Jurkat, Clone E6-1 (cell line): Measurements from ENCODE around the gene IKZF2.

ENCODE experiments used
- DNase-seq: peaks from one replicate; pipeline ENCODE4 v3.0.0-alpha.2; 2011; ENCODE audit warnings: low read depth, low spot score
- H3K4me3 ChIP-seq: 2 replicates; pipeline ENCODE4 v1.5.1; 2011; ENCODE audit warnings: mild to moderate bottlenecking, low read length, control low read depth, moderate library complexity

Gene IKZF2

DNA sequence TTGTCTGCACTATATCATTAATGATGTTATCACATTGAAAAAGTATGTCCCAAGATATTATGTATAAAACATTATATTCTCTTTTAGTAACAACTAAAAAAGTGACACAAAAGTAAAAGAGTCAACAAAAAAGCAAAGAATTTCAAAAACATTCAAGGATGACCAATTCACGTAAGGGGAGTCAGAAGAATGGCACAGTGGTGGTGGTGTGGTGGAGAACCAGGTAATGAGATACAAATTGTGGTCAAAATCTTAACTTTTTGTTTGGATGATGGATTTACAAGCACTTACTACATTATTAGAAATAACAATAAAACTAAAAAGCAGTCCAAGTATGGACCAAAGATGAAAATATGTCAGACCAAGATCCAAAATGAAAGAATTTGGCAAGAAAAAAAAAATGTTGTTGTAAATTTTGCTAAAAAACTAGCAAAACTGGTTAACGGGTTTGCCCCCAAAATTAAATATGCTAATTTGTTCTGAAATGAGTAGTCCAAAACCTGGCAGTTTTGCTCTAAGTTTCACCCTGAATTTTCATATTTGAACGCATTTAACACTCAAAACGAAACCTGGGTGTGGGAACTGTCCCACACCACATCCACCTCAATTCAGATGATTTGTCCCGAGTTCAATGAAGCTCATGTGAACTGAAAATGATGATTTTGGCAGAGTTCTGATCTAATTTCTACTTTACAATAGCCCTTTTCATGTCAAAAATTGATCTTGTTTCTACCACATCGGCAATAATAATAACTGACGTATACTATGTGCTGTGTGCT, 135.8 kb downstream of the IKZF2 start:
- no peak for DNase-seq
- no peak overlapping the region for H3K4me3 ChIP-seq

DNA sequence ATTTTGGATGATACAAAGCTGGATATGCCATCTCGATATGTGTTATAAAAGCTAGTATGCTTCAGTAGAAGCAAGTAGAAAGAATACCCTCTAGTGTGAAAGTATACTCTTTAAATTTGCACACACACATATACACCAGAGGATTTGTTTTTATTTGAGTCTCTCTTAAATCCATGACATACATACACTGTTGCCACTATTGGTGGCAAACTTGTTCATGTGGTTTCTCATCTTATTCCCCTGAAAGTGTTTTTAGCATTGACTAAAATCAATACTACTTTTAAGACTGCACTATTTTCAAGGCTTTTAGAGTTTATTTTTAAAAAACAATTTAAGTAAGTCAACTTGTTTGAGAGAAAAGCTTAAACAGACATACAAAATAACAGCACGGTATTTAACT, 137.4 kb downstream of the IKZF2 start:
- no peak for DNase-seq
- no peak overlapping the region for H3K4me3 ChIP-seq

DNA sequence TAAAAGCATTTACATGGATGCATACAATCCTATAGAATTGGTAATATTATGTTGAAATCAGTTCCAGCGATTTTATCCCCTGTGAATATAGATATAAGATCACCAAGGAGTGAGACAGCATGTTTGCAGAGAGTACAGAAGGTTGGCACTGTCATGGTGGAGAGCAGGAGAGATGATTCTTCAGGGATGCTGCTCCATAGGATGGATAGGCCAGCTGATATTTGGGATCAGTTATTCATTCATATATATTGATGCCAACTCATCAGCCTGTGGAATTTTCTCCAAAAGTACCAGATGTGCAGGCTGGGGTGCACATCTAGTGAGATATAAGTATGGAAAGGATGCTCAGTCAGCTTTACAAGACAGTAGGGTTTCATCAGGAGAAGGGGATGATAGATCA, 139.9 kb downstream of the IKZF2 start:
- no peak for DNase-seq
- H3K4me3 ChIP-seq, result no peak overlapping the region

DNA sequence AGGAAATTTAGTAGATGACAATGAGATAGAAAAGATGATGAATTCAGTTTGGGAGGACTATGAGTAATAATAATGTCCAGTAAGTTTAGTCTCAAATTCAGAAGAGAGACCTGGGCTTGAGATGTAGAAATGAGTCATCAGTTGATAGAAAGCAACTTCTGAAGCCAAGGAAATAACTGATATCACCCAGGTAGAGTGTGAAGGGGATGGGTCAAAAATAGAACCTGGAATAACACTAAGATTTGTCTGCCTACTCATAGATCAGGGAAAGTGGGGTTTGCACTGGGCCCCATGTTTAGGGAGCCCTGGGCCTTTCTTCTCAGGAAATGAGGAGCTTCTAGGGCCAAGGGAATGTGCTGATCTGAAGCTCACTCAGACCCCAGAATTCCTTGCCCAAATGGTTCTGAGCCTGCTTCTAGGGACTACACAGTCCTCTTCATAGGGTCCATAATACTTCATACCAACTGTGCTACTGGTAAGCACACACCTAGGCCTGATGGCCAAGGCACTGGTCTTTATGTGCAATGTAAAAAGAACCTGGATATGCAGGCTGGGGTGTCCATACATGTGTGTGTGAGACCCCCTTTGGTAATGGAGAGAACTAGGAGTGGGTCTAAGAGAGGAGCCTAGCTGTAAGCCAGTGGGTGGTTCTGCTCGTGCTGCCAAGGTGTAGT, 141.2 kb downstream of the IKZF2 start:
- DNase-seq, result no peak
- no peak overlapping the region for H3K4me3 ChIP-seq

GRCh38 chr2:213007290-213007838, 144.0 kb downstream of the IKZF2 start:
- no peak for DNase-seq
- H3K4me3 ChIP-seq, result no peak overlapping the region

- no peak overlapping the region for H3K4me3 ChIP-seq
- DNase-seq, result no peak
Measured at GRCh38 chr2:213004197-213004821, 147.1 kb downstream of the IKZF2 start.

GRCh38 chr2:213002383-213002782, 149.0 kb downstream of the IKZF2 start:
- DNase-seq, result no peak
- H3K4me3 ChIP-seq, result no peak overlapping the region

DNA sequence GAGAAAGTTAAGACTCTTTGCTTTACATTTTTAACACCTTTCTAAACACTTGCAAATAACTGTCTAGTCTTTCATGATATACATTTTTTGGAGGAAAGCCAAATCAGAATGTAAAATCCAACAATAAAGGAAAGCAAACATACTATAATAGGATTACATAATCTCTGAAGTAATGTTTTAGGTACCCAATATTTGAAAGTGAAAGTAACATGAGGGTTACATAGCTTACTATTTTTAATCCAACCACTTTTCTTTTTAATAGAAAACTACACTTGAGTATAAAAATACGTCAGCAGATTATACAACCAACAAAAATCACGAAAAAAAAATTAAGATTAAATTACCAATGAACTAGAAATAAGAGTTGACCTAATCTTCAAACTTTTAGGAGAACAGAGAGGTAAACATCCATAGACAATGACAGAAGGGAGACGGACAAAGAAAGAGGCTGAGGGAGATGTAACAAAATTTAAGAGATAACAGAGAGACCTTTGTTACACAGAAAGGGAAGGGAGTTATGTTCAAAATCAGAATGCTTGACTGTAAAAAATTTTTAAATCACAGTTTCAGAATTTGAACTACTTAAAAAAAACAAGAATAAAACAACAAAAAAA, 150.0 kb downstream of the IKZF2 start:
- no peak overlapping the region for H3K4me3 ChIP-seq
- DNase-seq, result no peak

DNA sequence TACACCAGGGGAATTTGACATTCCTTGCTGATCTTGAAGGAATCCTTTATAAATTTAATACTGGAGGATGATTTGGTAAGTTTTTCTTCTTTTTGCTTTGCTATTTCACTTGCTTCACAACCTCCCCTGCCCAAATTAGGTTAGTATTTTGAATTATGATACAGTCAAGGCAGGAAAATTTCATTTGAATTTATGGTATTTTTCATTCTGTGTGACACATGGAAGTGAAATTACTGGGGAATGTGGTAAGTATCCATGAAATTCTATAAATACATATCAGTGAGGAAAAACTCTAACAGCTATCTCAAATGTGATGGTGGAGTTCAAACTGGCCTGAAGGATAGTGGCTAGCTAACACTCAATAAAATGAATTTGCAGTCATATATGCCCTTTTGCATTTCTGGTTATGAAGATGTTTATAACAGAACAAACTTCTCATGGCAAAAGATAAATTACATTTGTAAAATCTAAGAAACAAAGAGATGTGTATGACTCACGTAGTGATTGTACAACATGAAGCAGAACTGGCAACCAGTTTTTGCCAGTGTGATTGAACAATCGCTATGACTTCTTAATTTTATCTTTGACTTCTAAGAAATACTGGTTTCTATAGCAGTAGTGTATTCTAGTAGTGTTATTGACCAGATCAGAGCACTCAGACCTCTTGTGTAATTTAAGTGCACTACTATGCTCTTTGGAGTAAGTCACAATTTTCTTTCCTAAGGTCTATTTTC, 152.6 kb downstream of the IKZF2 start:
- DNase-seq, result no peak
- no peak overlapping the region for H3K4me3 ChIP-seq

- H3K4me3 ChIP-seq, result no peak overlapping the region
- no peak for DNase-seq
Measured at GRCh38 chr2:212997526-212998020, 153.8 kb downstream of the IKZF2 start.

DNA sequence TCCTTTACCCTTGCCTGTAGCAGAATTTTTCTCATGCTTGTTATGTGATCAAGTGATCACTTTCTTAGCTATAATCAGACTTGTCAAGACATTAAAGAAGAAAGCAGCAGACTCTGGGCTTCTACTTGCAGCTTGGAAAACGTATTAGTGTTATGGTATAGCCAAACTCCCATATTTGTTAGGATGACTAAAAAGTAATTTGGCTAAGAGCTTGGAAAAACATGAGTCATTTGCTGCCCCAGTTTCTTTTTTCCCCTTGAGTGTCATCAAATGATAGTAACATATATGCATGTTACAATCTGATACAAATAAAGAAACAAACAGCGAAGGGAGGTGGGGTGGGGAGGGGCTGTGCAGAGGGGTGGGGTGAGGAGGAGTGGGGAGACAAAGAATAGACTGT, 155.5 kb downstream of the IKZF2 start:
- DNase-seq, result no peak
- H3K4me3 ChIP-seq, result no peak overlapping the region

DNA sequence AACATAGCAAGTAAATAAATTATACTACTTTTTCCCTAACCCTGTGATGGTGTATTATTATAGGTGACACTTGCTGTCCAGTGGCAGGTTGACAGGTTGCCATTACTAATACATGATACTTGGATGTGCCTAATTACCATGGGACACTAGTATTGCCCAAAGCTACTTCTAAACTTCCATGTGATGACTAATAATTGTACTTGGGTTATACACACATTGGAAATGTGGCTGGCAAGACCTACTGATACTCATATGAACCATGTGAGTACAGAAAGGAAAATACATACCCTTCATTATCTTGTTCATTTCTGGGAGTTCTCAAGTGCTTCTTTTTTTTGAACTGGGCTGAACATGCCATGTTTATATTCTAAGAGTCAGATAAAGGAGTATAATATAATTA, 156.4 kb downstream of the IKZF2 start:
- DNase-seq, result no peak
- no peak overlapping the region for H3K4me3 ChIP-seq

DNA sequence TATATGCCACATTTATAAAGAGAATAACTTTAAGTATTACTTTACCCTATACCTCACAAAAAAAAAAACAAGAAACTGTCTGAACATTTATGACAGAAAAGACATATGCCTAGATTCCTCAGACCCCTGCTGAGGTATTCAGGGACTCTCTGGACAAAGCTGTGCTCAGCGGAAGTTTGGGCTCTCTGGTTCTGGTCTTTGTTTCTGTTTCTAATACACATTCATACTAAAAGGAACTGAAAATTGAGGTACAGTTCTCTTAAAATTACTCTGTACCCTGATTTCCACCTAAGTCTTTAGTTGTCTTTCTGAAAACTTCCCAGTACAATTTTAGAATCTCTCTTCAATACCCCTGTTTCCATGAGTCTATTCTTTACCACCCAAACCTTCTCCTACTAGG, 160.3 kb downstream of the IKZF2 start:
- DNase-seq, result no peak
- no peak overlapping the region for H3K4me3 ChIP-seq

- DNase-seq, result no peak
Measured at GRCh38 chr2:212990697-212991096, 160.7 kb downstream of the IKZF2 start.

DNA sequence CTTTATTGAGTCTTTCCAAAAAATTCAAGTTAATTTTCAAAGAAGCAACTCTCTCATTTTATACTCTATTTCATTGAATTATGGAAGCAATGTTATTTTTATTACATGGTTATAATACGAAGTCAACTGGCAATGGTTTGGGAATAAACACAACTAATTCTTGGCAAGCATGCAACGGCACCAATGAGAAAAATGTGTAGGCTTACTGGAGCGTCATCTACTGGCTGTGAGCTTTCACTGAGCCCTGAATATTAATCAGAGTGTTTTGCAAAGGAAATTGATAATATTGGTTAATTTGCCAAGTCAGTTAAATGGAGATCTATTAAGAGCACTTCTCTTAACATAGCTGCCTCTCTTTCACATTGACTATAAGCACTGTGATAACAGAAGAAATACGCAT, 163.9 kb downstream of the IKZF2 start:
- no peak for DNase-seq
- no peak overlapping the region for H3K4me3 ChIP-seq

More at GRCh38 chr2:212990697-212991096, 160.7 kb downstream of the IKZF2 start:
- H3K4me3 ChIP-seq, result no peak overlapping the region

- DNase-seq, result no peak
- no peak overlapping the region for H3K4me3 ChIP-seq
Measured at GRCh38 chr2:212984129-212984528, 167.3 kb downstream of the IKZF2 start.

DNA sequence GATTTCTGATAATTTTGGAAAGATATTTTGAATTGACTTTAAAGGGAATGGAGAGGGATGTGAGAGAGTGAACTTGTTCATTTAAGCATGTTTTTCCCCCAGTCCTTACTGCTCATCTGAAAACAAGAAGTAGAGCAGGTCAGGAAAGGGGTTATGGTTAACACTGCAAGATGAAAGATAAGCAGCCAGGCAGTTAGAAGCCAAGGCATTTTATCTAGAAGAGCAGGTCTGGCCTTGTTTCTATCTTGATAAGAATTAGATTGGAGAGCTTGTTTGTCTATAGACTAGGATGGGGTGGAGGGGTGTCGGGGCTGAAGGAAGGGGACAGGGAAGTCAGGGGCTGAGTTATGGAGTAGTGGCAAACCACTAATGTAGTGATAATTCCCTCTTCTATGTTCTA, 171.6 kb downstream of the IKZF2 start:
- no peak overlapping the region for H3K4me3 ChIP-seq
- peak; percentile 94 for DNase-seq

DNA sequence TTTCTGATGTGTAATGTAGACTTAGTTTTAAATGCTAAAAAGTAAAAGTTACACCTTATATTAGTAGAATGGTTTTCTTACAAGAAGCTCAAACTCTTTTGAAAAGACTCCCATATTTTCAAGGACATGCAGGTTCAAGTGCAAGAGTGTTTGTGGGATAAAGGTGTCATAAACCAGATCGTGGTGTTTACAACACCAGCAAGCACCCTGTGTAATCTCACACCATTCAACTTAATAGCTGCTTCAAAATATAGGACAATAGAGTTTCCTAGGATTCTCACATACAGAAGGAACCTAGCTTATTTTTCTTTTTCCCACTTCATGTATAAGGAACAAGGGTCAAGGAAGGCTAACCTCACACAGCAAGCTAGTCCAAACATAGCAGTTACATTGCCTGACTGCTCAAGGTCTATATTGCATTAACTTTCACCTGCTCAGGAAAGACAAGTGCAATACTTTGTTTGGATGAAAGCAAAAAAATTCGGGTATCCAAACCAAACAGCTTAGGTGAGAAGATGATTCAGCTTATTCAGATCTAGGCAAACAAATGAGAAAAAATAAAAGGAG, 172.3 kb downstream of the IKZF2 start:
- H3K4me3 ChIP-seq, result no peak overlapping the region
- DNase-seq, result no peak

DNA sequence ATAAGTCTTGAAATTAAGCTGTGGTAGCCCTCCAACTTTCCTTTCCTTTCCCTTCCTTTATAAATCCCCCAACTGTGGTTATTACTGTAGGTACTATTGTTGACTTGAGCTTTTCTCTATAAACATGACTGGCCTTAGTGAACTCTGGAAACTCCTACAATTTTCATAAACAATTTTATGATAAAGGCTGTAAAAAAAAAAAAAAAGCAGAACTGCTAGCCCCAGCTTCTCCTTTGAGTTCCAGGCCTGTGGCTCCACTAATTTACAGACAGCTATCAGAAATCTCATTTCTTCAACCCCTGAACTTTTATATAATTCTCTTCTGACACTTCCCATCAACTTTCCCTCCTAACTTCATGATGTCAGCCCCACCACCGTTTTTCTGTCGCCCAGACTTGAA, 174.3 kb downstream of the IKZF2 start:
- H3K4me3 ChIP-seq, result no peak overlapping the region
- DNase-seq, result no peak
